GM13977 (cell line): ENCODE results near the gene HERPUD2.

ENCODE experiments used
- DNase-seq: peaks from one replicate; pipeline ENCODE4 v3.0.0; 2012; ENCODE audit warnings: low spot score
- CTCF ChIP-seq: IDR thresholded peaks from 2 replicates; pipeline ENCODE4 v1.5.1; 2012; ENCODE audit warnings: mild to moderate bottlenecking, control low read depth; ENCODE audit not compliant: insufficient read depth; ENCODE audit errors: extremely low read depth, missing control alignments
- in situ Hi-C: fragments of 300-500 bp; cut with MboI; formaldehyde crosslinking; loops from one replicate; pipeline ENCODE4 v1.12.0; 2022; ENCODE audit warnings: low sequenced_read_pairs, low pct_unique_long_range_greater_than_20kb, mixed read lengths, inconsistent platforms; ENCODE audit not compliant: unreplicated experiment

Gene HERPUD2

GRCh38 chr7:35722054-35722849 is 27.3 kb upstream of the HERPUD2 start:
- DNase-seq = no peak
- no peak for TF ChIP-seq CTCF
- in situ Hi-C loops = no loop called here

GRCh38 chr7:35721288-35721687 is 26.4 kb upstream of the HERPUD2 start:
- DNase-seq = no peak
- TF ChIP-seq CTCF = no peak
- in situ Hi-C loops = no loop called here

GRCh38 chr7:35720849-35721248 is 25.9 kb upstream of the HERPUD2 start:
- in situ Hi-C loops = no loop called here
- no peak for DNase-seq
- no peak for TF ChIP-seq CTCF

- DNase-seq = no peak
- TF ChIP-seq CTCF = no peak
- in situ Hi-C loops = no loop called here
Measured at GRCh38 chr7:35720032-35720431, 25.1 kb upstream of the HERPUD2 start.

- in situ Hi-C loops = no loop called here
- TF ChIP-seq CTCF = no peak
- no peak for DNase-seq
Measured at GRCh38 chr7:35718047-35718446, 23.1 kb upstream of the HERPUD2 start.

- TF ChIP-seq CTCF = no peak
- DNase-seq = no peak
- in situ Hi-C loops = no loop called here
Measured at GRCh38 chr7:35717516-35717915, 22.6 kb upstream of the HERPUD2 start.
